ENCODE measurements around the gene WDR6.

WDR6 gene

DNA sequence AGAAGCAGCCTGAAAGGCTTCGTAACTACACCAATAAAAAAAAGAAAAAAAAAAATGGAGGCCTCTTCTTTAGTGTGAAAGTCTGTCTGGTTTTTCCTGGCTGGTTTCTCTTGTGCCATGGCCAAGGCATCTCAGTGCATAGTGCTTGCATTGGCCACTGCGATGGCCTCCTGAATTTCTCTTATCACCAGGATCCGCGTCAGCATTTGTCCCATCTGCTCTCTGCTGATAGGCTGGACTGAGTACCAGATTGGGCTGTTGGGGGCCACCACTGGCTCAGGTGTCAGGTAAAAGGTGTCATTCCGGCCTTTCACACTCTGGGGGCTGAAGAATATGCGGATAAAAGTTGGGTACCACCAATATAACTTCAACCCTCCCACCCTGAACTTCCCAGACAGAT, 23.1 kb downstream of the WDR6 start:
- FAIRE-seq, result no peak

- FAIRE-seq, result no peak
Measured at GRCh38 chr3:49032646-49033304, 25.6 kb downstream of the WDR6 start.

DNA sequence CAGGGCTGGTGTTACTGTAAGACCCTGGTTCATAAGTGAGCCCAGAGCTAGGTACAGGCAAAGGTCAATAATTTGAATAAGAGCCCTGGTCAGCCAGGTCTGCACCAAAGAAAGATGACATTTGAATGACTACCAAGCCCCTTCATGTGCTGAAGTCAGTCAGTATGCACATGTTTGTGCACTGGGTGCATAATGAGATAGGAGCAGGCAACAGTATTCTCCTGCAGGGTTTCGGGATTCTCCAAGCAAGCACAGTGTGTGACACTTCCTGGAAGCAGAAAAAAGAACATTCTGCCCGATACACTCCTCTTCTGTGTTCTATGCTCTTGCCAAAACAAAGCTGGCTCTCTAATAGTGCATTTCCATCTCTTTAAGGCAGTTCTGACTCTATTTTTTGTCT, 27.5 kb downstream of the WDR6 start:
- FAIRE-seq, result no peak

DNA sequence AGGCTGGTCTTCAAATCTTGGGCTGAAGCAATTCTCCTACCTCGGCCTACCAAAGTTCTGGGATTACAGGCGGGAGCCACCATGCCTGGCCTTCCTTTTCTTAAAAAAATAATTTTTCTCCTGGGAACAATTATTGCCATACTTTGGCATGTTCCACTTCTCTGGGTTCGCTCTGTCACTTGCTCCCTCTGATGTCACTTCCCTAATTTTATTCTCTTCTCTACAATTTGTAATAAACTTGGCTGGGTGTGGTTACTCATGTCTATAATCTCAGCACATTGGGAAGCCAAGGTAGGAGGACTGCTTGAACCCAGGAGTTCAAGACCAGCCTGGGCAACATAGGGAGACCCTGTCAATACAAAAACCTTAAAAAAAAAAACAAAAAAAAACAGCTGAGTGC, 28.1 kb downstream of the WDR6 start:
- no peak for FAIRE-seq

DNA sequence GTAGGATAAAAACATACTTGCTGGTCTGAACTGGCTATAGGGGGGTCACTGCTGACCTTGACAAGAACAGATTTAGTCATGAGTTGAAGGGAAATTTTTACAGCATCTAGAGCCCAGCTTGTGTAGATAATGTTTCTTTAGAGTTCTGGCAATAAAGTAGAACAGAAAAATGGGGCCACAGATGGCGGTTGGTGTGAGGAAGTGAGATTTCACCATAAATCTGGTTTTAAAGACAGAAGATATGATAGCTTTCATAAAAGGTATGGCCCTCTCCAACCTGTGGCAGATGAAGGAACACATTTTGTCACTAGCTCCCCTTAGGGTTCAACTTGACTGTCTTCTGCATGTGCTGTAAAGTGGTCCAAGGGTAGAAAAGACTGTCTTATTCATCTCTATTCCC, 46.4 kb downstream of the WDR6 start:
- no peak for FAIRE-seq

- no peak for FAIRE-seq
Measured at GRCh38 chr3:49054344-49054862, 47.2 kb downstream of the WDR6 start.

- FAIRE-seq, result no peak
Measured at GRCh38 chr3:49057268-49057667, 50.1 kb downstream of the WDR6 start.

- FAIRE-seq, result no peak
Measured at GRCh38 chr3:49058011-49058410, 50.8 kb downstream of the WDR6 start.

All from islet of Langerhans (tissue), 1 donor.